Measurements from ENCODE around the gene TRIM36. TPM values are rescaled to one million over a fixed set of nuclear protein-coding genes. Genes with fewer than 3 reads are reported as not detected.

TRIM36 gene
- total and polyA plus RNA-seq, 2 of the 8 experiments (the other 6 are each of a cell fraction or from before 2014, with no cell fraction given) = 8.5 to 14.1 TPM

GRCh38 chr5:115202952-115203351, 33.2 kb upstream of the TRIM36 start:
- H2BK20ac ChIP-seq (ENCODE audit: low read length) = no peak overlapping the region
- H2AK5ac ChIP-seq (ENCODE audit: low read depth, low read length) = no peak overlapping the region
- H3K18ac ChIP-seq (ENCODE audit: extremely low read depth, low read length) = no peak overlapping the region
- no peak overlapping the region for H3K4ac ChIP-seq (replicated peaks; ENCODE audit: insufficient read length, low read depth, low read length)
- no peak overlapping the region for H2AFZ ChIP-seq (ENCODE audit: low read length)
- H4K8ac ChIP-seq (ENCODE audit: extremely low read depth, insufficient read depth, low read length) = no peak overlapping the region
- no peak overlapping the region for H2BK15ac ChIP-seq (ENCODE audit: low read length)
- CTCF ChIA-PET (ENCODE audit: partially characterized antibody) = no interaction called here
- no peaks in the 10 kb centered on the region for H4K20me1 ChIP-seq (replicated peaks in 1 of 2; ENCODE audit: control insufficient read depth in 1 of 2, insufficient read depth in 2 of 2, low read length in 2 of 2)
- H3K9ac ChIP-seq (replicated peaks in 1 of 4; ENCODE audit: extremely low read depth in 1 of 4, low read depth in 3 of 4, low read length in 3 of 4) = no peak overlapping the region
- no peaks in the 10 kb centered on the region for H3K9me3 ChIP-seq (ENCODE audit: insufficient read depth in 2 of 2, low read depth in 1 of 2, low read length in 1 of 2)
- no peak overlapping the region for H3K23ac ChIP-seq (ENCODE audit: insufficient read length)
- H2BK120ac ChIP-seq (replicated peaks; ENCODE audit: low read depth, low read length) = no peak overlapping the region
- POLR2A ChIA-PET (ENCODE audit: partially characterized antibody) = no interaction called here
- DNase-seq (ENCODE audit: low read depth in 1 of 2, low spot score in 2 of 2) (no peak), FAIRE-seq (no peak)
- no peaks in the 10 kb centered on the region for H3K36me3 ChIP-seq (ENCODE audit: control insufficient read depth in 2 of 4, insufficient read depth in 4 of 4, low read length in 3 of 4)
- no peak overlapping the region for H2BK5ac ChIP-seq (ENCODE audit: low read depth, low read length)
- H3K14ac ChIP-seq (ENCODE audit: insufficient read length) = no peak overlapping the region
- H3K4me2 ChIP-seq (ENCODE audit: insufficient read depth in 1 of 2, low read depth in 2 of 2, low read length in 2 of 2) = no peak overlapping the region
- no peaks in the 10 kb centered on the region for H3K79me1 ChIP-seq (ENCODE audit: low read depth, low read length)
- H3K27ac ChIP-seq (ENCODE audit: low read depth, low read length) = no peak overlapping the region
- no peak overlapping the region for H4K91ac ChIP-seq (replicated peaks; ENCODE audit: insufficient read length, low read length)
- no peaks in the 10 kb centered on the region; the same call in 1 of the 2 replicates for H3K23me2 ChIP-seq (ENCODE audit: low read depth, low read length)
- H3K79me2 ChIP-seq (ENCODE audit: control insufficient read depth in 1 of 2, insufficient read depth in 2 of 2, low read length in 2 of 2) = no peaks in the 10 kb centered on the region
- H3K4me3 ChIP-seq (ENCODE audit: extremely low read depth in 1 of 4, insufficient read depth in 2 of 4, low read depth in 3 of 4, low read length in 4 of 4) = no peak overlapping the region
- no peak overlapping the region for H2BK12ac ChIP-seq (ENCODE audit: low read depth, low read length)
- H3K4me1 ChIP-seq (replicated peaks in 1 of 4; ENCODE audit: control insufficient read depth in 3 of 4, insufficient read depth in 4 of 4, low read length in 3 of 4) = no peaks in the 10 kb centered on the region
- H4K5ac ChIP-seq (ENCODE audit: insufficient read length, low read depth, low read length) = no peak overlapping the region
- H3K27me3 ChIP-seq (replicated peaks in 1 of 4; ENCODE audit: control insufficient read depth in 3 of 4, extremely low read depth in 1 of 4, insufficient read depth in 3 of 4, low read length in 3 of 4) = no peaks in the 10 kb centered on the region
- WGBS, 2 experiments (ENCODE audit: extremely low coverage in 1 of 2, insufficient coverage in 1 of 2, insufficient read length in 1 of 2, insufficient replicate concordance in 2 of 2, low coverage in 1 of 2, low lambda C conversion rate in 2 of 2, missing lambda C conversion rate in 1 of 2) = 100% methylated on average over 1 of the region's 1 CpG; no CpG with 5 or more reads in 1 of the 2 experiments
- H3K56ac ChIP-seq (replicated peaks; ENCODE audit: insufficient read length, low read depth, low read length) = no peak overlapping the region
- no peak for TF ChIP-seq ATF3 (IDR thresholded peaks at IDR 0.05; ENCODE audit: insufficient read depth, low read depth, low read length)
- no peak for TF ChIP-seq SAP30 (IDR thresholded peaks at IDR 0.05; ENCODE audit: insufficient read depth, insufficient replicate concordance, low read length)
- no peak for TF ChIP-seq CBX8 (IDR thresholded peaks at IDR 0.05; ENCODE audit: borderline replicate concordance, low read depth, low read length)
- no peak for TF ChIP-seq POLR2AphosphoS5 (IDR thresholded peaks at IDR 0.05; ENCODE audit: low read depth, low read length)
- TF ChIP-seq SIRT6 (IDR thresholded peaks at IDR 0.05; ENCODE audit: low read length) = no peak
- TF ChIP-seq, protein P1, sequence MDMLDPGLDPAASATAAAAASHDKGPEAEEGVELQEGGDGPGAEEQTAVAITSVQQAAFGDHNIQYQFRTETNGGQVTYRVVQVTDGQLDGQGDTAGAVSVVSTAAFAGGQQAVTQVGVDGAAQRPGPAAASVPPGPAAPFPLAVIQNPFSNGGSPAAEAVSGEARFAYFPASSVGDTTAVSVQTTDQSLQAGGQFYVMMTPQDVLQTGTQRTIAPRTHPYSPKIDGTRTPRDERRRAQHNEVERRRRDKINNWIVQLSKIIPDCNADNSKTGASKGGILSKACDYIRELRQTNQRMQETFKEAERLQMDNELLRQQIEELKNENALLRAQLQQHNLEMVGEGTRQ (IDR thresholded peaks at IDR 0.05; ENCODE audit: low read length) = no peak
